ENCODE measurements around the gene SPCS1.

Gene SPCS1

GRCh38 chr3:52733256-52733891 lies 27.5 kb downstream of the SPCS1 start:
- DNase-seq: no peak

GRCh38 chr3:52739730-52740129 lies 33.8 kb downstream of the SPCS1 start:
- DNase-seq: no peak

- peak; percentile 21 for DNase-seq
Observed at GRCh38 chr3:52742418-52743041, 36.6 kb downstream of the SPCS1 start.

- DNase-seq: no peak
Observed at GRCh38 chr3:52743152-52743551, 37.2 kb downstream of the SPCS1 start.

- DNase-seq: no peak
Observed at GRCh38 chr3:52743721-52744120, 37.8 kb downstream of the SPCS1 start.

DNA sequence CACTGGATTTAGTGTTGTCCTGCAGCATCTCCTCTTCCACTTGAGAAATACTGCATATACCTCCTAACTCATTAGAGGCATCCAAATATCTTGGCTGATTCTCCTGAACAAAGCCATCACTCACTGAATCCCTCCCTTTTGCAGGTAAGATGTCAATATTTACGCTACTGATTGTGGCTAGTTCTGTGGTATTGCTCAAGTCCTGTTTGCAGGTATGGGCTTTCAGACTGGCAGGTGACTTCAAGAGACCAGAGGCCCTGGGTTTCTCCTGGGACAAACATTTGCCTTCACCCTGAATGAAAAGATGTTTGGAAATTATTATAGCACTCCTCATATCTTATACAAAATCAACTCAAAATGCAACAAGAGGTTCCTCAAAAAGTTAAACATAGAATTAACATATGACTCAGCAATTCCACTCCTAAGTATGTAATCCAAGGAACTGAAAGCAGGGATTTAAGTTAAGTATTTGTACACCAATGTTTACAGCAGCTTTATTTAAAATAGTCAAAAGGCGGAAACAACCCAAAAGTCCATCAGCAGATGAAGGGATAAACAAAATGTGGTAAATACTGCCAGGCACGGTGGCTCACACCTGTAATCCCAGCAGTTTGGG lies 46.2 kb downstream of the SPCS1 start:
- DNase-seq: no peak

DNA sequence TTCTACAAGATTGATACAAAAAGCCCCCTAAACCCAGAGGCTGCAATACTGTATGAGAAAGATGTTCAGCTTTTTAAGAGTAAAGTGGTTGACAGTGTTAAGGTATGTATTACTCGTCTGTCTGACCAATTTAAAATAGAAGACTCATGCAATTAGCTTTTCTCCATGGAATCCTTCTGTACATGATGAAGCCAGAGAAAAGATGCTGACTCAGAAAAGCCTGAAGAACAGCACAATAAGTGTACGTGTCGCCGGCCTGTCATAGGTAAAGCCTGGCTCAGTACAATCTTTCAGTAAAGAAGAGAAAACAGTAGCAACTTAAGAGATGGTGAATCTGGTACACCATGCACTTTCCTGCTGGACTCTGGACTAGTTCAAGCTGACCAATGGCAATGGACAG lies 48.5 kb downstream of the SPCS1 start:
- DNase-seq: no peak

- no peak for DNase-seq
Observed at GRCh38 chr3:52756141-52756540, 50.2 kb downstream of the SPCS1 start.
